ENCODE data around the gene ANGPTL2.

ANGPTL2 gene

GRCh38 chr9:127088724-127089615, 33.5 kb downstream of the ANGPTL2 start:
- no peaks in the 10 kb centered on the region for H3K27me3 ChIP-seq (ENCODE audit: insufficient read depth, low read length)
- no peaks in the 10 kb centered on the region for H3K9me3 ChIP-seq (ENCODE audit: insufficient read depth, low read depth, low read length)
- H3K4me1 ChIP-seq (ENCODE audit: insufficient read depth, low read length): no peaks in the 10 kb centered on the region
- H3K9ac ChIP-seq (ENCODE audit: low read depth, low read length): no peak overlapping the region
- H3K36me3 ChIP-seq (ENCODE audit: insufficient read depth, low read length): no peaks in the 10 kb centered on the region; the same call in 1 of the 2 replicates
- H3K27ac ChIP-seq (ENCODE audit: low read depth, low read length): no peak overlapping the region
- WGBS: 93% methylated on average over 27 of the region's 27 CpGs
- no peak overlapping the region for H3K4me3 ChIP-seq (ENCODE audit: low read length)

DNA sequence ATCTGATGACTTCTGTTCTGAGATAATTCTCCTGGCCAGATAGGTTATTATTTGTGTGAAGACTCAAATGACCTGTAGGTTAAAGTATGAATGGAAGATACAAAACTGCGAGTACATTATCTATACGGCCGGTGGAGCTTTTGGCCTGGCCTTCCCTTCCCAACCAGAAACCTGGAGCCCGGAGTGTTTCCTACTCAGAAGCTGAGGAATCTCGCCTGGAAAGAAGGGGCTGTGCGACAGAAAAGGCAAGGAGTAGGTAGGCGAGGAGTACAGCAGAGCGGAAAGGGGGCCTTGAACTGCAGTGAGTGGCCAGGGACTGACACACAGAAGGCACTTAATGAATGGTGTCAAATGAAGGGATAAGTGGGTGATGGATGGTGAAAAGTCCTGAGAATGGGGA, 34.6 kb downstream of the ANGPTL2 start:
- no peaks in the 10 kb centered on the region; the same call in 1 of the 2 replicates for H3K36me3 ChIP-seq (ENCODE audit: insufficient read depth, low read length)
- no peaks in the 10 kb centered on the region for H3K27me3 ChIP-seq (ENCODE audit: insufficient read depth, low read length)
- H3K4me3 ChIP-seq (ENCODE audit: low read length): no peak overlapping the region
- H3K9ac ChIP-seq (ENCODE audit: low read depth, low read length): no peak overlapping the region
- H3K27ac ChIP-seq (ENCODE audit: low read depth, low read length): no peak overlapping the region
- no peaks in the 10 kb centered on the region for H3K4me1 ChIP-seq (ENCODE audit: insufficient read depth, low read length)
- no peaks in the 10 kb centered on the region for H3K9me3 ChIP-seq (ENCODE audit: insufficient read depth, low read depth, low read length)
- WGBS: 96% methylated on average over 8 of the region's 8 CpGs

- H3K27ac ChIP-seq (ENCODE audit: low read depth, low read length): no peak overlapping the region
- H3K36me3 ChIP-seq (ENCODE audit: insufficient read depth, low read length): no peaks in the 10 kb centered on the region; the same call in 1 of the 2 replicates
- no peaks in the 10 kb centered on the region for H3K9me3 ChIP-seq (ENCODE audit: insufficient read depth, low read depth, low read length)
- H3K9ac ChIP-seq (ENCODE audit: low read depth, low read length): no peak overlapping the region
- 95% methylated on average over 6 of the region's 6 CpGs for WGBS
- no peaks in the 10 kb centered on the region for H3K27me3 ChIP-seq (ENCODE audit: insufficient read depth, low read length)
- no peak overlapping the region for H3K4me3 ChIP-seq (ENCODE audit: low read length)
- H3K4me1 ChIP-seq (ENCODE audit: insufficient read depth, low read length): no peaks in the 10 kb centered on the region
Observed at GRCh38 chr9:127087411-127087810, 35.0 kb downstream of the ANGPTL2 start.

DNA sequence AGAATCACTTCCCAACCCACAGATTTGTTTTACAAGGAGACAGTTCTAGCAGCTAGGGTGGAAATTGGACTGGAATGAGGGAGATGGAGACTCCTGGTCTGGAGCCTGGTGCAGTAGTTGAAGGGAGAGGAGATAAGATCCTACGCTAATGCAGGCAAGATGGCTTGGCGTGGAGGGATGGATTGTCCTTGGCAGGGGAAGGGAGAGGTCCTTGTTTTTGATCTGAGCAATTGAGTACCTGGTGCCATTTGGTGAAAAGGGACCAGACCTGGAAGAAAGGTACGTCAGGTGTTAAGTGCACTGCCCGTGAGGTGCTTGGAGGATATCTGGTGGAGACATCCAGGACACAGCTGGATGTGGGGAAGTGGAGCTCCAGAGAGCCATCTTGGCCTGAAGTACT, 35.7 kb downstream of the ANGPTL2 start:
- Histone ChIP-seq H3K4me3 (ENCODE audit: low read length) (no peak overlapping the region), H3K9ac (ENCODE audit: low read depth, low read length) (no peak overlapping the region), H3K36me3 (ENCODE audit: insufficient read depth, low read length) (no peaks in the 10 kb centered on the region; the same call in 1 of the 2 replicates), H3K27me3 (ENCODE audit: insufficient read depth, low read length) (no peaks in the 10 kb centered on the region), H3K4me1 (ENCODE audit: insufficient read depth, low read length) (no peaks in the 10 kb centered on the region), H3K27ac (ENCODE audit: low read depth, low read length) (no peak overlapping the region), H3K9me3 (ENCODE audit: insufficient read depth, low read depth, low read length) (no peaks in the 10 kb centered on the region)
- 93% methylated on average over 4 of the region's 4 CpGs for WGBS

DNA sequence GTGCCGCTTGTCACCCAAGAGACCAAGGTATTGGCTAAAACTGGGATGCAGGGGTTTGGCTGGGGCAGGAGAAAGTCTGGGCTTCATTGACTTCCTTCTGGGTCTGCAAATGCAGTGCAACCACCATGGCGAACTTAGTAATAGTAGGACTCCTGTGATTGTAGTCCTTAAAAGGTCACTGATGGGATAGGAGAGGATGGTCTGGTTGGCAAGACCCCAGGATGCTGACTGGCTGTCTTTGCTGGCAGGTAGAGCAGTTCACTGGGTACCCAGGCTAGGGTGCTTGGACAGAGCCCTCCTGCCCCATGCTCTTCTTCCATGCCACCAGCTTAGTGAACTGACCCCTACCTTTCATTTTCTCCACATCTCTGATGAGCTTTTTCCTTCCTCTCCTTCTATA, 37.2 kb downstream of the ANGPTL2 start:
- Histone ChIP-seq H3K9ac (ENCODE audit: low read depth, low read length) (no peak overlapping the region), H3K9me3 (ENCODE audit: insufficient read depth, low read depth, low read length) (no peaks in the 10 kb centered on the region), H3K27ac (ENCODE audit: low read depth, low read length) (no peak overlapping the region), H3K4me1 (ENCODE audit: insufficient read depth, low read length) (no peaks in the 10 kb centered on the region), H3K27me3 (ENCODE audit: insufficient read depth, low read length) (no peaks in the 10 kb centered on the region), H3K36me3 (ENCODE audit: insufficient read depth, low read length) (no peaks in the 10 kb centered on the region; the same call in 1 of the 2 replicates), H3K4me3 (ENCODE audit: low read length) (no peak overlapping the region)
- 92% methylated on average over 2 of the region's 2 CpGs for WGBS

- no peaks in the 10 kb centered on the region; the same call in 1 of the 2 replicates for H3K36me3 ChIP-seq (ENCODE audit: insufficient read depth, low read length)
- no peak overlapping the region for H3K9ac ChIP-seq (ENCODE audit: low read depth, low read length)
- no peak overlapping the region for H3K4me3 ChIP-seq (ENCODE audit: low read length)
- no peak overlapping the region for H3K27ac ChIP-seq (ENCODE audit: low read depth, low read length)
- WGBS: 89% methylated on average over 12 of the region's 12 CpGs
- H3K27me3 ChIP-seq (ENCODE audit: insufficient read depth, low read length): no peaks in the 10 kb centered on the region
- no peaks in the 10 kb centered on the region for H3K9me3 ChIP-seq (ENCODE audit: insufficient read depth, low read depth, low read length)
- no peaks in the 10 kb centered on the region for H3K4me1 ChIP-seq (ENCODE audit: insufficient read depth, low read length)
Observed at GRCh38 chr9:127084076-127085039, 38.1 kb downstream of the ANGPTL2 start.

DNA sequence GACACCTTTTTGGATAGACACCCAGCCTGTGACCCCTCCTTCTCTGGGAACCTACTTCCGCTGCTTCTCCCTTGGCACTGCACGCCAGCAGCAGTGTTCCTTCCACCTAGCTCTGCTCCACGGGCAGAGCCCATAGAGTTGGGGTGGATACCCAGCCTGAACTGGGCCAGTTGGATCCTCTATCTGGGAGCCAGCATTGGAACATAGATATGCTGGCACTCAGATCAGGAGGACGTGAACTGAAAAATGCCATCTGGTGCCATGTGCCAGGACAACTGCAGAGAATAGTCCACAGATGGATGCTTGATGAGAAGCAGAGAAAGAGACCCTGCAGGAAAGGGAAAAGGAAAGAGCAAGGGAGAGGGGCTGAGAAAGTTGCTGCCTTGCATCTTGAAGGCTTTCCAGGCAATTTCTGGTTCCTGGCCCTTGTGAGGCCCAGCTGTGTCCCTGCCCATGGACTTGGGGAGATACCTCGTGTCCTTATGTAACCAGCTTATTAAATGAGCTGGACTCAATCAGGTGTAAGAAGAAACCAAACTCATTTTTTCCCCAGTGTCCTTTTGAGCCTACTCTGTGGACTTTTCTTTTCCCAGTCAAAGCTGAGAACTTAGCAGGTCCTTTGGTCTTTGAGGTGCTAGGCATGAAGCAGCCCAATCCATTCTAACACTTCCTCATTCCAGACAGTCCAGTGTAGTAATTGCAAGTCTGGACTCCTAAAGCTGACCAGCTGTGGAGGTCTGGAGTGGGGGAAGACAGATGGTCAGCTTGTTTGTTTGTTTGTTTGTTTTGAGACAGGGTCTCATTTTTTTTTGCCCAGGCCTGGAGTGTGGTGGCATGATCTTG, 39.1 kb downstream of the ANGPTL2 start:
- 94% methylated on average over 5 of the region's 5 CpGs for WGBS
- Histone ChIP-seq H3K27me3 (ENCODE audit: insufficient read depth, low read length) (no peaks in the 10 kb centered on the region), H3K36me3 (ENCODE audit: insufficient read depth, low read length) (no peaks in the 10 kb centered on the region; the same call in 1 of the 2 replicates), H3K4me1 (ENCODE audit: insufficient read depth, low read length) (no peaks in the 10 kb centered on the region), H3K27ac (ENCODE audit: low read depth, low read length) (no peak overlapping the region), H3K9ac (ENCODE audit: low read depth, low read length) (no peak overlapping the region), H3K9me3 (ENCODE audit: insufficient read depth, low read depth, low read length) (no peaks in the 10 kb centered on the region), H3K4me3 (ENCODE audit: low read length) (no peak overlapping the region)

DNA sequence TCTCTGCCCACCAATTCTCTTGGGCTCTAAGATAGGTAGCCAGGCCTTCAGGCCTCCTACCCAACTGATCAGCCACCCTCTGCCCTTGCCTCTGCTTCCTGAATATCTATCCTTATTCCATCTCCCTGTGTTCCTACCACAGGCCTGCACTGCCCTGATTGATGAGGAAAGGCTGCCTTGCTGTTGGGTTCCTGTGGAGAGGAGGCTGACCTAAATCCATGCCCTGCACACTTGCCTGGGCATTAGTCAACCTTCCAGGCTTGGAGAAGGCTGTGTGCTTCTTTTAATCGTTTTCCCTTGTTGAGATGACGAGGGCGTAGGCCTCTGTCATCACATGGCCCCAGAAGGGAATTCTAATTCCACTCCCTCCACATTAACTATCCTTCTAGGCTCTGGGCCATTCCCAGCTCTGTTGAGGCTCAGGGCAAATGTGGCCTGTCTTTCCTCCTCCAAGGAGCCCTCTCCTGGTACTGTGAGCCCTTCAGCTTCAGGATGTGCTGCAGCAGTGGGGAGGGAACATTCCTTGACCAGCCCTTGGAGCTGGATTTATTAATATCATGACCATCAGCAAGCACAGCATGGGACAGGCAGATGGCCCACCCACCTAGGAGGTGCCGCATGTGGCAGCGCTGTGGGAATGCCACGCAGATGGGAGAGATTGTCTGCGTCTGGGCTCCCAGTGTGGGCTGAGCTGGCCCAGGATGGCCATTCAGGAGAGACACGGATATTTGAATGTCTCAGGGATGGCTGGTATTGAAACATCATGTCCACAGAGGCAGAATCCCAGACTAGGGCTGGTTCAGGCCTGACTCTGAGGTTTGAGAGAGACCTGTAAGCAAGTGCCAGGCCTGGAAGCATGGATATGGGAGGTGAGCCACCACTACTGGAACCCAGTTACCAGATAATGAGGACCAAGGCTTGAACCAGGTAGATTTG, 40.9 kb downstream of the ANGPTL2 start:
- Histone ChIP-seq H3K9me3 (ENCODE audit: insufficient read depth, low read depth, low read length) (no peaks in the 10 kb centered on the region), H3K27me3 (ENCODE audit: insufficient read depth, low read length) (no peaks in the 10 kb centered on the region), H3K9ac (ENCODE audit: low read depth, low read length) (no peak overlapping the region), H3K4me3 (ENCODE audit: low read length) (no peak overlapping the region), H3K27ac (ENCODE audit: low read depth, low read length) (no peak overlapping the region), H3K4me1 (ENCODE audit: insufficient read depth, low read length) (peaks cover 18% of the 10 kb centered on the region), H3K36me3 (ENCODE audit: insufficient read depth, low read length) (no peaks in the 10 kb centered on the region)
- WGBS: 93% methylated on average over 8 of the region's 8 CpGs

DNA sequence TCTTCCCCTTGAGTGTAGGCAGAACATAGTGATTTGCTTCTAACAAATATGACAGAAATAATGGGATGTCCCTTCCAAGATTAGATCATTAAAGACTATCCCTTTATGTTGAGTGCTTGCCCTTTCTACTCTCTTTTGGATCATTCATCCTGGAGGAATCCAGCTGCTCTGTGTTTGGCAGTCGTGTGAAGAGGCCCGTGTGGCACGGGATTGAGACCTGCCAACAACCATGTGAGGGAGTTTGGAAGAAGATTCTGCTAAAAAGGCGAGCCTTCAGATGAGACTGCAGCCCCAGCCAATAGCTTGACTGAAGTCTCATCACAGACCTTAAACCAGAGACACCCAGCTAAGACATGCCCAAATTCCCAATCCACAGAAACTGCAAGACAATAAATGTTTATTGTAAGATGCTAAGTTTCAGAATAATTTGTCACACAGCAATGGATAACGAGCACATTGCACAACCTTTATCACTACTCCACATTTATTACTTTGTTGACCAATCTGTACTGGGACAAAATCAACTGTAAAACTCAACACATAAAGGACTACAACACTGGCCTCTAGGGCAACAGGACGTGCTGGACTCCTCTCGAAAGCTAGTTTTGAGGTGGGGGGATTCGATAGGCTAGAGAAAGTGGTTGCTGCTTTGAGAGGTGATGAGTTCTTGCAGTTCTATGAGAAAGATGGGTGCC, 42.8 kb downstream of the ANGPTL2 start:
- Histone ChIP-seq H3K4me3 (ENCODE audit: low read length) (no peak overlapping the region), H3K27ac (ENCODE audit: low read depth, low read length) (no peak overlapping the region), H3K9me3 (ENCODE audit: insufficient read depth, low read depth, low read length) (no peaks in the 10 kb centered on the region), H3K36me3 (ENCODE audit: insufficient read depth, low read length) (no peaks in the 10 kb centered on the region), H3K9ac (ENCODE audit: low read depth, low read length) (no peak overlapping the region), H3K27me3 (ENCODE audit: insufficient read depth, low read length) (no peaks in the 10 kb centered on the region), H3K4me1 (ENCODE audit: insufficient read depth, low read length) (peaks cover 37% of the 10 kb centered on the region)
- WGBS: 93% methylated on average over 8 of the region's 8 CpGs
